Right ventricle myocardium inferior (tissue), 1 donor: ENCODE data around the gene TGFBR3L. TPM values are rescaled to one million over a fixed set of nuclear protein-coding genes. Genes with fewer than 3 reads are reported as not detected.

Experiments used
- ATAC-seq: fragments of 200-7000 bp; cut with Tn5 transposase; one replicate; pipeline ENCODE4 v1.9.1; 2020; ENCODE audit warnings: mild to moderate bottlenecking, moderate library complexity
- DNase-seq: peaks from one replicate; pipeline ENCODE4 v3.0.0; 2021; ENCODE audit errors: missing footprints
- intact Hi-C: fragments of 100-400 bp; cut with DNase I; formaldehyde crosslinking; loops from one replicate; pipeline ENCODE4 v1.11.0; 2022
- total RNA-seq: library from RNA; stranded (reverse); fragmentation: NEBNext Ultra II Directional; extraction: Animal tissue kit (Norgen Biotek cat#: 25700); gene quantifications from one replicate; pipeline ENCODE4 v1.2.1, GENCODE V29; 2021
- donor health status: DM: no; HTN: yes; CAD: no; lungs with severe emphysema.

The TGFBR3L gene
- total RNA-seq, 1 donor from 2014 or later = 7.2 TPM

- ATAC-seq = no peak
- intact Hi-C loops = no loop called here
- DNase-seq = no peak
Observed at GRCh38 chr19:7965921-7966665, 51.5 kb downstream of the TGFBR3L start.

GRCh38 chr19:7968008-7968795 lies 53.6 kb downstream of the TGFBR3L start:
- intact Hi-C loops = no loop called here
- ATAC-seq (no peak), DNase-seq (no peak)

Other genes with a start within 250 kb of the TGFBR3L start
- gene RETN, start 245.8 kb upstream of the TGFBR3L start, total RNA-seq = 1.2 TPM
- gene MCEMP1, start 237.7 kb upstream of the TGFBR3L start, total RNA-seq = 1.1 TPM
- 139 TPM for gene TRAPPC5, start 234.0 kb upstream of the TGFBR3L start, total RNA-seq
- gene FCER2, start 212.7 kb upstream of the TGFBR3L start, total RNA-seq = 0.30 TPM
- 2.2 TPM for gene CLEC4G, start 182.7 kb upstream of the TGFBR3L start, total RNA-seq
- gene CD209, start 167.3 kb upstream of the TGFBR3L start, total RNA-seq = 15.6 TPM
- gene CLEC4M, start 151.6 kb upstream of the TGFBR3L start, total RNA-seq = not detected
- 21.5 TPM for gene EVI5L, start 84.6 kb upstream of the TGFBR3L start, total RNA-seq
- gene PRR36, start 40.4 kb upstream of the TGFBR3L start, total RNA-seq = not detected
- gene LRRC8E, start 26.3 kb upstream of the TGFBR3L start, total RNA-seq = 2.5 TPM
- 28.0 TPM for gene MAP2K7, start 11.0 kb upstream of the TGFBR3L start, total RNA-seq
- gene SNAPC2, start 5.5 kb downstream of the TGFBR3L start, total RNA-seq = 10.3 TPM
- 0.19 TPM for gene CTXN1, start 11.3 kb downstream of the TGFBR3L start, total RNA-seq
- gene TIMM44, start 28.8 kb downstream of the TGFBR3L start, total RNA-seq = 111 TPM
- 55.1 TPM for gene ELAVL1, start 90.8 kb downstream of the TGFBR3L start, total RNA-seq
- not detected for gene CCL25, start 137.9 kb downstream of the TGFBR3L start, total RNA-seq
- gene FBN3, start 234.8 kb downstream of the TGFBR3L start, total RNA-seq = not detected